SHP77 (cell line): ENCODE results near the gene C16orf82.
"Not testable (repeated sequence)": the region's sequence is repeated elsewhere in the genome, so short reads cannot be mapped to it uniquely, and the experiment has no call there.

Experiments used
- DNase-seq, 2 experiments: peaks; one replicate each; lab custom pipeline; 2025; lab: John Stamatoyannopoulos, UW

C16orf82 gene

GRCh38 chr16:27066668-27067537 is at the start of gene C16orf82:
C16orf82 (plus strand) TSS chr16:27066927.
- DNase-seq, result peak; percentile 33 to 63

GRCh38 chr16:27020031-27020430 is 46.7 kb upstream of the C16orf82 start:
- no peak for DNase-seq

- no peak for DNase-seq
Observed at GRCh38 chr16:27024010-27024409, 42.7 kb upstream of the C16orf82 start.

DNA sequence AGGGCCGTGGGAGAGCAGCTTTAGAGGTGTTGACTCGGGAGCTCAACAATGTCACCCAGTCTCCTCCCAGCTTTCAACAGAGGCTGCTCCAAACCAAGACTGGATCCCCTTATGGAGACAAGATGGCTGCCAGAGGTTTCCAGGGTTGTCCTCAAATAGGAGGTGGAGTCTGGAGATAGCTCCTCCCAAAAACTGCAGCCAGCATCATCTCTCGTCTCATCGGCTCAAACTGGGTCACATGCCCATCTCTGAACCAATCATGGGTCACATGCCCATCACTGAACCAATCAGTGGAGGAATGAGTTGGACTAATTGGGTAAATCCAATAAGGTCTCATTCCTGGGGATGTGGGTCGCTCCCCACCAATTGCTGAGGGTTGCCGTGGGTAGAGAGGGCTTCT is 41.1 kb upstream of the C16orf82 start:
- DNase-seq, result no peak

DNA sequence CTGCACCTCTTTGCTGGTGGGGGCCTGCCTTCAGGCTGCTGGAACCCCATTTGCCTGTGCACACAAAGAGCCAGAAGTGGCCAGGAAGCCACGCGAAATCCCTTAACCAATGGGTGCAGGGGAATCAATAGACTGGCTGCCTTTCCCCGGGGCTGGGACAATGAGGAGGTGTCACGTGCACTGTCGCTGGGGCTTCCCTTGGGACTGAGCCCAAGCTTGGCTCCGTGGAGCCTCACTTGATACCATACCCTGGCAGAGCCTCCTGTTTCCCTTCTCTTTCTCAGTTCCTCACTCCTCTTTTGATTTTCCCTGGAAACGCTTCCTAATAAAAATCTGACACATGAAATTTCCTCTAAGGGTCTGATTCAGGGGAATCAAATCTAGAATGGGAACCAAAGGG is 38.8 kb upstream of the C16orf82 start:
- DNase-seq, result no peak

- no peak for DNase-seq
Observed at GRCh38 chr16:27028591-27029110, 38.1 kb upstream of the C16orf82 start.

DNA sequence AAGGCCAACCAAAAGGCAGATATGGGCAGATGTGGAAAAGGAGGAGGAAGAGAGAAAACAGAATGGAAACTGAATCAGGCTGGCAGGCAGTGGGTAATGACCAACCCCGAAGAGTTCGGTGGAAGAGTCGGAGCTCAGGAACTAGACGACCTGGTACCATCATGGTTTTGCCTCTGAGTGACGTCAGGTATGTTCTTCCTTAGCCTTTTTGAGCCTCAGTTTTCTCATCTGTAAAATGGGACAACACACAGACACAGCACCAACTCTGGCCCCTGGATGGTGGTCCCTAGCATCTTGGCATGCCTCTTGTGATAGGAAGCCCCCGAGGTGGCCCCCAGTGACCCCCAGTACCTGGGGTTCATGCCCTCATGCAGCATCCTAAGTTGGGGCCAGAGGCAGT is 37.2 kb upstream of the C16orf82 start:
- no peak for DNase-seq

DNA sequence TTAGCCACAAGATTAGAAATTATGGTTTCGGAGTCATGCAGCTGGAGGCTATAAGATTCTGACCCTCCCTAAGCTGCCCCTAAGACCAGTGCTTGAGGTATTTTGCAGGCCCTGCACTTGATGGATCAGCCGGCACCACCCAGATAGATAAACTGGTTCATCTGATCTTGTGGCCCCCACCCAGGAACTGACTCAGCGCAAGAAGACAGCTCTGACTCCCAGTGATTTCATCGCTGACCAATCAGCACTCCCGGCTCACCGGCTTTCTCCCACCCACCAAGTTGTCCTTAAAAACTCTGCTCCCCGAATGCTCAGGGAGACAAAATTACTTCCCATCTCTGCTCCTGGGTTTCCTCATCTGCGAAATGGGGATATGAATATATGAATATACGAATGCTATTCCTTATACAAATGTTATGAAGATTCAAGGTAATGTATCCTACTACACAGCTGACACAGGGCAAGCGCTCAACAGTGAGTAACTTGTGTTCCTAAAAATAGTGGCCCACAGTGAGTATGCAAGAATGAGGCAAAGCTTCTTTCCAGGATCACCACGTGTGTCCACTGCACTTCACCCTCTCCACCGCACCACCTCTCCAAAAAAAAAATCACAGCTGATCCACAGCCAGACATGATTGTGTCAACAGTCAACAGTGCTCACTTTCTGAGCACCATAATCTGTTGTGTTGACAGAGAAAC is 33.3 kb upstream of the C16orf82 start:
- no peak for DNase-seq

DNA sequence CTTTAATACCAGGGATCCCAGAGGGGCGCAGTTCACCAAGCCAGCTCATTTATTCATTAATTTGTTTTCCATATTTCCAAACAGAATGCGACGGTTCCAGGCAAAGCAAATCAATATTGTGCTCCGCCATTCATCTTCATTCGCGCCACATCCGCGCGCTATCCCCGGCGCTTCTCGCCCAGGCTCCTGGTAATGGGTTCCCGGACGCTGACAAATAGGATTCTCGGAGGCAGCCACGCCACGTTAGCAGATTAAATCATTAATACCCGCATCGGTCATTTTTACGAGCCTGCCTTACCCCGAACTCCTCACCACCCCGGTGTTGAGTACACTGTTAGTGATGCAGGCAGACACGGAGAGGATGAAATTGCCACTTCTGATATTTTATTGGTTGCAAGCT is 26.0 kb upstream of the C16orf82 start:
- DNase-seq, result no peak

GRCh38 chr16:27046958-27047518 is 19.7 kb upstream of the C16orf82 start:
- no peak for DNase-seq

DNA sequence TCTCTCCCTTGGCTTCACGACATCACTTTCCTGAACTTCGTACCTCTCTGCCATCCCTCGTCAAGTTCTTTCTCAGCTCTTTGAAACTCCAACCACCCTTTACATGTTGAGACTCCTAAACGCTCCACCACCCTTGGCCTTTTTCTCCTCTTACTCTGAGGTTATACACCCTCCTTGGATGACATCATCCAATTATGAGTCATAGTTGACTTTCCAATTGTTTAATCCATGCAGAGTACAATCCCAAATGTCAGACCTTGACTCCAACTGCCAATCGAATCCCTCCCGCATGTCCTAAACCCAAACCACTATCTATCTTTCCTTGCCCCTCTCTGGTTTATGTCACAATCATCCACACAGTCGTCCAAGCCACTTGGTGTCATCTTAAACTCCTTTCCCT is 18.4 kb upstream of the C16orf82 start:
- DNase-seq, result no peak

- DNase-seq, result no peak
Observed at GRCh38 chr16:27049117-27049516, 17.6 kb upstream of the C16orf82 start.

DNA sequence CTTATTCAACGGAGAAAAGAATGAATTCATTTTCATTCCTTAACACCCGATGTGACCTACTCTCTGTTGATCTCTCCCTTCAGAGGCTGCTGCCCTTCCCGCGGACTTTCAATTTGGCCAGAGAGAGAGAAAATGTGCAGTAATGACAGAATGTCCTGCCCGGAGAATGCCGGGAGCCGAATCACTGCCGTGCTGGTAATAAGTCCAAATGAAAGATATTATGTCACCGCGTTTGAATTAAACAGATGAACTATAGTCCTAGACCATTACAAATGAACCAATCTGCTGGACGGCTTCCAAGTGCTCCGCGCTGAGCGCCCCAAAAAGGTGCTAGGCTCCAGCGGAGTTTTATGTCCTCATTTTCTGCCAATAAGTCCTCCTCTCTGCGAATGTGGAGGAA is 14.7 kb upstream of the C16orf82 start:
- DNase-seq, result no peak

DNA sequence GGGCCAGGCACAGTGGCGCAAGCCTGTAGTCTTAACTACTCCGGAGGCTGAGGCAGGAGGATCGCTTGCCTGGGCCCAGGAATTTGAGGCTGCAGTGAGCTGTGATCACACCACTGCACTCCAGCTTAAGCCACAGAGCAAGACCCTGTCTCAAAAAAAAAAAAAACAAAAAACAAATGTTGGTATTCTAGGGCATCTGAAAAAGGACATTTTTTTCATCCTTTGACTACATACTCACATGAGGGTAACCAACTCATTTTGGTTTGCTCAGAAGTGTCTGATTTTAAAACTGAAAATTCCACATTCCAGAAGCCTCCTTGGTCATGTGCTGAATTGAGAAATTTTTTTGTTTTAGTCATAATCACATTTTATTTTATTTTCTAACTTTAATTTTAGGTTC is 12.7 kb upstream of the C16orf82 start:
- DNase-seq, result no peak

DNA sequence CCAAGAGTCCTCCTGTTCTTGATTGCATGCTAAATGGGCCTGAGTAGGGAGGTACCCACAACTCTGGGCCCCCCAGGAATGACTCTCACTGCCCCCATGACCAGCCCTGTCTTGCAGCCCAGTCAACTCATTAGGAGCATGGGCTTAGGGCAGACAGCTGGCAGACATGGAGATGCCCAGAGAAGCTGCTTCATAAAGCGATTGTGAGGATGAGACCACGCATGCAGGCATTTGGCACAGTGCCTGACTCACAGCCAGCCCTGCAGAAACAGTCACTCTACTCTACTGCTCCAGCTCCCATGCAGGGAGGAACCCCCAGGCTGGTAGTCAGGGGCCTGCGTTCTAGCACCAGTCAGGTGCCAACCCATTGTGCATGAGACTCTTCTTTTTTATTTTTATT is 8.4 kb upstream of the C16orf82 start:
- DNase-seq, result no peak

- DNase-seq, result no peak
Observed at GRCh38 chr16:27070776-27071175, 4.0 kb downstream of the C16orf82 start.

DNA sequence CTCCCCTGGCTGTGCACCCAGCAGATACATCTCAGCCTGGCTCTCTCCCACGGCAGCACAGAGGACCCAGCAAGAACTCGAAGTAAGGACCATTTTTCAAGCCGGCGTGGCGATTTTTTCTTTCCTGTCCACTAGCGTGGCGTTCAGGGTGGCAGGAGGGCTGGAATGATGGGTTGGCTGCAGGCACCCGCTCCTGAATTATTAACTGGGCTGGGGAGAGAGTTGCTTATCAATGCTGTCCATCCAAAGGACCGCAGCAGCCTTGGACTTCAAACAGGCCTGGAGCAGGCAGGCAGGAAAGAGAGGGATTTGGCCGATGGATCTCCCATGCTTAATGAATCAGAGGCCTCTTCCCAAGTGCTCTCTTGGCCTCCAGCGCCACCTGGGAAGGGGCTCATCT is 7.0 kb downstream of the C16orf82 start:
- no peak for DNase-seq

GRCh38 chr16:27080895-27081294 is 14.2 kb downstream of the C16orf82 start:
- peak in 1 of 2 experiments; percentile 26 for DNase-seq

DNA sequence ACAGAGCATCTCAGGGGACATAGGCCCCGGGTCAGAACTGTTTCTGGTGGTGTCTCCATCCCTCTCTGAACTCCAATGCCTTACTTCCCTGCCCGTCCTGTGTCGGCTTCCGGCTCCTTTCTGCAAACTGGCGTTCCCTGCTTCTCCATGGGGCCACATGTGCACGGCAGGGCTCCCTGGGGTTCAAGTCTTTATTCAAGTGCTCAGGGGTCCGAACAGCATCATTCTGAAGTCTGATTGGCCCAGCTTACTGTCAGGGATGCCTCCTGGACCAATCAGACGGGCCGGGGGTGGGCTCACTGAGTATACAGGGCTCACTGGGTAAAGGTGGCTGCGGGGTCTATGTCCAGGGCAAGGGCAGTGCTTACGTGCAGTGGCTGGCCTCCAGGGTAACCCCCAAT is 17.1 kb downstream of the C16orf82 start:
- DNase-seq, result no peak

- peak in 1 of 2 experiments; percentile 17 for DNase-seq
Observed at GRCh38 chr16:27084307-27085028, 17.7 kb downstream of the C16orf82 start.

- DNase-seq, result no peak
Observed at GRCh38 chr16:27085182-27085581, 18.5 kb downstream of the C16orf82 start.

- DNase-seq, result not testable (repeated sequence)
Observed at GRCh38 chr16:27086031-27086430, 19.3 kb downstream of the C16orf82 start.
